DMS 273 (cell line): ENCODE results near the gene COL28A1.
"Not testable (repeated sequence)": the region's sequence is repeated elsewhere in the genome, so short reads cannot be mapped to it uniquely, and the experiment has no call there.

Experiments
- DNase-seq: peaks from one replicate; lab custom pipeline; 2025; ENCODE audit not compliant: unreplicated experiment; lab: John Stamatoyannopoulos, UW

Gene COL28A1

GRCh38 chr7:7562736-7563135, 27.1 kb upstream of the COL28A1 start:
- no peak for DNase-seq

DNA sequence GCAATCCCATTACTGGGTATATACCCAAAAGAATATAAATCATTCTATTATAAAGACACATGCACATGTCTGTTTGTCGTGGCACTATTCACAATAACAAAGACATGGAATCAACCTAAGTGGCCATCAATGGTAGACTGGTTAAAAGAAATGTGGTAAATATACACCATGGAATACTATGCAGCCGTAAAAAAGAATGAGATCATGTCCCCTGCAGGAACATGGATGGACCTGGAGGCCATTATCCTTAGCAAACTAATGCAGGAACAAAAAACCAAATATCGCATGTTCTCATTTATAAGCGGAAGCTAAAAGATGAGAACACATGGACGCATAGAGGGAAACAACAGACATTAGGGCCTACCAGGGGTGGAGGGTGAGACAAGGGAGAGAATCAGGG, 25.9 kb upstream of the COL28A1 start:
- DNase-seq, result not testable (repeated sequence)

- DNase-seq, result no peak
Measured at GRCh38 chr7:7557252-7557651, 21.6 kb upstream of the COL28A1 start.

- no peak for DNase-seq
Measured at GRCh38 chr7:7556852-7557251, 21.2 kb upstream of the COL28A1 start.

- DNase-seq, result peak; percentile 90
Measured at GRCh38 chr7:7554649-7555575, 19.2 kb upstream of the COL28A1 start.

DNA sequence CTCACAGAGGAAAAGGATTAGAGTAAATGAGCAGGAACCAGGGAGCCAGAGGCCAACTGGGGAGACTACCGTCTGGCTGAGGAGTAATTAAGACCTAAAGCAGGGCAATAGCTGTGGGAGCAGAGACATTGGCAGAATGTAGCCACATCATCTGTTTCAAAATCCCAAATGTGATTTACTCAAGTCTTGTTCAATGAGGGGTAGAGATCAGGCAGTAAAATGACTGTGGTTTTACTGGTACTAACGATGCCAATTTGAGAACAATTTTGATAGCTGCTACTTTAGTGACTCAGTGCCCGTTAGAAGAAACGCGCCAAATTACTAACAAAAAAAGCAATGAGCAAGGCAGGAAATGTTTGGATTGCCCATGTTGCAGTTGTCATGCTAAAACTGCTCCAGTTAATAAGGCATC, 18.4 kb upstream of the COL28A1 start:
- DNase-seq, result peak; percentile 80

- no peak for DNase-seq
Measured at GRCh38 chr7:7553386-7553785, 17.7 kb upstream of the COL28A1 start.

DNA sequence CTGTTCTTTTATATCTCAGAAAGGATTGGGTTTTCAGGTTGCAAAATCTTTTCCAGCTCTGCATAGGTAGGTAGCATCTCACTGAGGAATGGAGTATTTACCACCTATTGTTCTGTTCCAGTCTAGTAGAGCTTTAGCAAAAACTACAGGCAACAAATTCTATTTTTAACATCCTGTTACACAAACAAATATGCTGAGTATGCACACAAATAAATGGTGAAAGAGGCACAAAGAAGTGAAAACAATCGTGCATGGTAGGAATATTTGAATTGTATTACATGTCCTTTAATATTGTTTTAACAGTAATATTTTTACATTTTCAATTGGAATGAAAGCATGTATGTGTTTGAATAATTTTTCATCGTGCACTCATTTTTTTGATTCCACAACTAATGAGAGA, 16.5 kb upstream of the COL28A1 start:
- DNase-seq, result no peak

DNA sequence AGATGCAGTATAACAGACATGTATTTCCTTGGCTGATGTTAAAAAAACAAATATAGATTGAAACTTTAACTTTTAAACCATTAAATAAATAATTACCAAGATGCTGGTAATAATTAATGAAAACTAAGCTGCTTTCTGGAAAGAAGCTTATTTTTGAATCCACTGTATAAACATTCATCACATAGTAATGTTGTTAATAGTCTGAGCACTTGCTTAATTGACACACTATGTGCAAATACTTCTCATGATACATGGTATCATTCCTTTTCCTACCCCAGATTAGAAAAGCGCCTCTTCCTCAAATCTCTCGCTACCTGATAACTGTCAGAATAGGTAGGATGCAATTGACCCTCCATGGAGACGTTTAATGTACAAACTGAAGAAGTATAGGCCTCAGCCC, 15.0 kb upstream of the COL28A1 start:
- DNase-seq, result no peak

DNA sequence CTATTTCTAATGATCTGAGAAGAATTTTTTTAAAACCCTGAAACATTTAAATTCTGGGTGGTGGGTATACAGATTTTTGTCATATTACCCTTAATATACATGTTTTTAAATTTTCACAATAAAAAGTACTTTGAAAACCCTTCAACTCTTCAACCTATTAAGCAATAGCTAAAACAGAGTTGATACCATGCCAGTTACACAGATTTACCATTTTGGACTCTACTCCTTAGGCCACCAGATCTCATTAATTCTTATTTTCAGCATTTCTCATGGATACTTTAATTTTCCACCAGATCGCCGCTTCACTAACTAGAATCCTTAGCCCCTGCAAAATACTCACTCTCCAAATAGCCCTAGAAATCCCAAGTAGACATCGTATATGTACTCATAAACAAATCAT, 12.7 kb upstream of the COL28A1 start:
- no peak for DNase-seq

GRCh38 chr7:7542251-7542835, 6.7 kb upstream of the COL28A1 start:
- DNase-seq, result no peak

DNA sequence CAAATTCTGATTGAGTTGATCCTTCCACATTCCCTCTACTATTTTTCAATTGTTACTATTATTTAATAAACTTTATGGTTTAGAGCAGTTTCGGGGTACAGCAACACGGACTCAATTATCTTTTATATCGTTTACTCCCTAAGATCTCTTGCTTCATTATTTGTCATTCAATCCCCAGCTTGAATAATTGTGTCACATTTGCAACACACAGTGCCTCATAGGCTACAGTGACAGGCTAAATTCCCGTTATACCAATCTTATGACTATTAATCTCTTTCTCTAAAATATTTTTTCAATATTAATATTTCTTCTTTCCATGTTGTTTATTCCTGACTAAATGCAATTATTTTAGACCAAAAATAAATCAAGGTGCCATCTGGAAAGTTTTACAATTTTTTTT, 4.0 kb upstream of the COL28A1 start:
- DNase-seq, result no peak

DNA sequence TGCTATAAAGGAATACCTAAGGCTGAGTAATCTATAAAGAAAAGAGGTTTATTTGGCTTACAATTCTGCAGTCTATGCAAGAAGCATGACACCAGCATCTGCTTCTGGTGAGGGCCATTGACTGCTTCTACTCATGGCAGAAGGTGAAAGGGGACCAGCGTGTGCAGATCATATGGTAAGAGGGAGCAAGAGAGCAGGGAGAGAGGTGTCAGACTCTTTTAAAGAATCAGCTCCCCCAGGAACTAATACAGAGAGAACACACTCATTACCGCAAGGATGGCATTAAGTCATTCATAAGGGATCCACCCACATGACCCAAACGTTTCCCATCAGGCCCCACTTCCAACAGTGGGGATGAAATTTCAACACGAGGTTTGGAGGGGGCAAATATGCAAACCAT, 3.5 kb upstream of the COL28A1 start:
- DNase-seq, result no peak

GRCh38 chr7:7537711-7538110, 2.0 kb upstream of the COL28A1 start:
- no peak for DNase-seq

DNA sequence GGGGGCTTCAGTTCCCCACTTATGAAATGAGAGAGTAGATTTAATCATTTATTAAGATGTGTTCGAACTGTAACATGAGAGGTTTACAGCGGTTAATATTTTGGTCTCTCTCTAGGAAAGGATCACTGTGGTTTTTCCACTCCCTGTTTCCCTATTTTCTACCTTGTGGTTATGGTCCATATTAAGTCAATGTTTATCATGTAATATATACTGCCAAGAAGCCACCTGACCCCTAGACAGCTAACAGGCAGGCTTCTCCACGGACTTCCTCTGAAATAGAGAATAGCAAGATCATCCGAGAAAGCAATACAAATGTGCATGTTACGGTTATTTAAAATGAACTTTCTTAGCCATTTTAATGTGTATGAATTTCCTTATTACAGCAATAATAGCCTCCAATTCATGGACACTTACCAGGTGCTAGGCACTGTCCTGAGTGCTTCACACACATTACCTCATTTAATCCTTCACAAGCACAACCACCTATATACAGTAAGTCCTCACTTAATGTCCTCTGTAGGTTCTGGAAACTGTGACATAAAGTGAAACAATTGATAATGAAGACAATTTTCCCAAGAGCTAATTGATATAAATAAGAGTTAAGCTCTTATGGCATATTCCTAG, 835 bp upstream of the COL28A1 start:
- no peak for DNase-seq

DNA sequence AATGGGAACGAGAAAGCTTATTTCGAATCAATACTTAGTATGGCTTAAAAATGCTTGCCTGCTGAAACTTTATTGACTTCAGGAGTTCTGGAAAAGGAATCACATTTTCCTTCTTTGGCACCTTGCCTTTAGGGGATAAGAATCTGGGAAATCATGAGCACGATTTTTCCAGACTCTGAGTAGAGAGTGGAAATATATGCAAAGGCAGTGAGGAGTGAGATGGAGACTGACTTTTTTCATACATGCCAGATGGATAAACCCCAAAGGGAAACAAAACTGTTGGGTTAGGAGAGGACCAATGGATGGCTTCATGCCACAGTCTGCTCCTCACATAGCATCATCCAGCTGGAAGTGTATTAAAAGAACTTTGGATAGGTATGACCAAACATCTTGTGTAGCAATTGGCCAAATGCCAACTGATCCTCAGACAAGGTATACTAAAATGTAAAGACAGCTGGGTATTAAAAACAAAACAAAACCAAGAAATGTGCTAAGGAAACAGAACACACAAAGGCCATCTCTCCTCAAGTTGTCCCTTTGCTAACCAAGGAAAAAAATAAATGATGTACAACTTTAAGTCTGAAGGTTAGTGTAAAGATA, 1.7 kb downstream of the COL28A1 start:
- peak; percentile 36 for DNase-seq

- no peak for DNase-seq
Measured at GRCh38 chr7:7529328-7529727, 6.3 kb downstream of the COL28A1 start.

GRCh38 chr7:7527047-7527446, 8.6 kb downstream of the COL28A1 start:
- DNase-seq, result no peak

DNA sequence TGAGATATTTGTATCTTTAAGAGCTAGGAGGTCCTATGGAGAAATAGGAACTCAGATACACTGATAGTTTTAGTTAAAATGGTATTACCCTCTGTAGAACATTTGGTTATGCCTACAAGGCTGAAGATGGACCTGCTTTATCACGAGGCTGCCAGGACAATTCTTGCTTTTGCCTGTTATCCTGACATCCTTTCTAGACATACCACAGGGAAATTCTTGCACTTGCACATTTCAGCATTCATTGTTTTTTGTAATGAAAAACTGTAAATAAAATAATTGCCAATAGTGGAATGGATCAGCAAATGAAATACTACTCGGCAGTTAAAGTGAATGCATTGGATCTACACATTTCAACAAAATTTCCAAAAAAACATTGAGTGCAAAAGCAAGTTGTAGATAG, 9.7 kb downstream of the COL28A1 start:
- DNase-seq, result no peak

DNA sequence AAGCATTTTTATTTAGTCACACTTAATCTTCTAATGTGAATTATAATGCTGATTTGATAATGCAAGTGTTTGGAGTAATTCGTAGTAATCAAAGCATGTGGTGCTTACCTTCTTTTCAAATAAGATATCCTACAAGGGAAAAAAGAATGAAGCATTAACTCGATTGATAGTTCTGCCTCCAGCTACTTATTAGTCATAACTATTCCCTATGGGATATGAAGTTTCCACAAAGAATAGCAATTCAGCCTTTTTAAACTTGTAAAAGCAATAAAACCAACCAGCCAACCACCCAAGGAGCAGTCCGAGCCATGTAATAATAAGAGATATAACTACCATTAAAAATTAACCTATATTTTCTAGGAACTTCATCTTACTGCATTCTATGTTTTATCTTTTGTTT, 11.6 kb downstream of the COL28A1 start:
- no peak for DNase-seq

DNA sequence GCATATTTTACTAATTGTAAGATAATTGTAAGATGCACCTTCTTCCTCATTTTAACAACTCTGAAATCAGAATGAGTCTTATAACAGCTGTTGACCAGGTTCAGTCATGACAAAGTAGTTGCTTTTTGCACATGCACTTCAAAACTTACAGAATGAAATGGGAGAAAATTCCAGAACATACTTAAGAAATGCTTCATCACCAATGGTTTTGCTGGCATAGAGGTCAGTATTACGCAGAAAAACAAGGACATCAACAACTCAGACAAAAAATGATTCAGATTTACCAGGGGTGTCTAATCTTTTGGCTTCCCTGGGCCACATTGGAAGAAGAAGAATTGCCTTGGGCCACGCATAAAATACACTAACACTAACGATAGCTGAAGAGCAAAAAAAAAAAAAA, 13.3 kb downstream of the COL28A1 start:
- no peak for DNase-seq

DNA sequence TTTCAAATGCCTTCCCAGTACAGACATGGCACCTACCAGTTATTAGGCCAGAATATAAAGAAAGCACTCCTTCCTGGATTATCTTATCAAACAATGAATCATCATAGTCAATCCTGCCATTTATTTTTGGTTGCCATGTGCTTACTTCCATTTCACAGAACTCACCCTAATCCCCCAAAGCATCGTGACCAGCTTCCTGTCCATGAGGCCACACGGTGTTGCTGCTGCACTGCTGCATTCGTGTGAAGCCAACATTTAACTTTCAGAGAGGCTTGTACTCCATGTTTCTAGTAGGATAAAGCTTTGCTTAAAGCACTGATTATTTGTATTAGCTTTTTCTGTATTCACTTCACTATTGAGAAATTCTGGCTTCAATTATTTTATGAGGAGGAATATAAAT, 14.4 kb downstream of the COL28A1 start:
- DNase-seq, result no peak
